ENCODE data around the gene HOXD11. TPM values are rescaled to one million over a fixed set of nuclear protein-coding genes. Genes with fewer than 3 reads are reported as not detected.
A peak's percentile ranks its signal among the peaks of the same experiment; 100 is the strongest.

HOXD11 gene
- total RNA-seq, 1 donor from 2014 or later: not detected

DNA sequence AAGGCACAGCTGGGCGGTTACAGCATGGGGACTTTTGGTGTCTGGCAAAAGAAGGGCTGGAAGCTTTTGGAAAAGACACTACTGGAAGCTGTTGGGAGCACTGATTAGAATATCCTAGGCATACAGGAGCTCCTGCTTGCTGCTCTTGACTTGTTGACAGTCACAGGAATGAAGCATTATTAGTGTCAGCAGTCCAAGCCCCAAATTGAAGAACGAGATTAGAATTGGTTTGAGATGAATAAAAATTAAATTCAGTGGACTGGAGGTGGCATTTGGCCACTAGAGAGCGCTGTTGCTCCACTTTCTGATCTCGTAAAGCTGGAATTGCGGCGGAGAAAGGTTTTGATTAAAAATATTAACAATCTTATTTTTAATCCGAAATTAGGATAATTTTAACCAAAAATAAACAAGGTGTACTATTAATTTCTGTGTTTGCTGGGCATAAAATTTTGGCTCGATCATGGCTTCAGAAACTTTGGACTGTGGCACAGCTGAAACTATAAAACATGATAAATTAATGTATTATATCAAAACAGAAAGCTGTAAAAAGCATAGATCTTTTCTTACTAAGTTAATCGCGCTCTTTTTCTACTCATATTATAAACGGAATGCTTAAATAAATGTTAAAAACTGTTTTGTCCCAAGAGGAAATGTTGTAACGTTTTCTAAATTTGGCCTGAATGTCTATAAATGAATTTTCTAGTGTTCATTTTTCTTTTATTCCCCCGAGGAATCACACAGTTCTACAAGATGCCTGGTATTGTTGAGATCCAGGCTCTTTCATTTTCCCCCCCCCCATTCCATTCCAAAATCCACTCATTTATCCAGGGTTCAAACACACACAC is 20.1 kb downstream of the HOXD11 start:
- H3K27ac Mint-ChIP-seq (ENCODE audit: unreplicated experiment): no peak overlapping the region
- H3K4me3 Mint-ChIP-seq (ENCODE audit: unreplicated experiment): no peak overlapping the region
- DNase-seq: peak; percentile 77
- TF ChIP-seq, protein P1, sequence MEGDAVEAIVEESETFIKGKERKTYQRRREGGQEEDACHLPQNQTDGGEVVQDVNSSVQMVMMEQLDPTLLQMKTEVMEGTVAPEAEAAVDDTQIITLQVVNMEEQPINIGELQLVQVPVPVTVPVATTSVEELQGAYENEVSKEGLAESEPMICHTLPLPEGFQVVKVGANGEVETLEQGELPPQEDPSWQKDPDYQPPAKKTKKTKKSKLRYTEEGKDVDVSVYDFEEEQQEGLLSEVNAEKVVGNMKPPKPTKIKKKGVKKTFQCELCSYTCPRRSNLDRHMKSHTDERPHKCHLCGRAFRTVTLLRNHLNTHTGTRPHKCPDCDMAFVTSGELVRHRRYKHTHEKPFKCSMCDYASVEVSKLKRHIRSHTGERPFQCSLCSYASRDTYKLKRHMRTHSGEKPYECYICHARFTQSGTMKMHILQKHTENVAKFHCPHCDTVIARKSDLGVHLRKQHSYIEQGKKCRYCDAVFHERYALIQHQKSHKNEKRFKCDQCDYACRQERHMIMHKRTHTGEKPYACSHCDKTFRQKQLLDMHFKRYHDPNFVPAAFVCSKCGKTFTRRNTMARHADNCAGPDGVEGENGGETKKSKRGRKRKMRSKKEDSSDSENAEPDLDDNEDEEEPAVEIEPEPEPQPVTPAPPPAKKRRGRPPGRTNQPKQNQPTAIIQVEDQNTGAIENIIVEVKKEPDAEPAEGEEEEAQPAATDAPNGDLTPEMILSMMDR (IDR thresholded peaks at IDR 0.05; ENCODE audit: partially characterized antibody, unreplicated experiment): peak; percentile 96
- no peaks in the 10 kb centered on the region for H3K36me3 Mint-ChIP-seq (ENCODE audit: unreplicated experiment)
- peaks cover 25% of the 10 kb centered on the region for H3K9me3 Mint-ChIP-seq (ENCODE audit: unreplicated experiment)
- H3K27me3 Mint-ChIP-seq (ENCODE audit: unreplicated experiment): peaks cover 52% of the 10 kb centered on the region
- H3K4me1 Mint-ChIP-seq (ENCODE audit: low read depth, unreplicated experiment): peaks cover 10% of the 10 kb centered on the region

DNA sequence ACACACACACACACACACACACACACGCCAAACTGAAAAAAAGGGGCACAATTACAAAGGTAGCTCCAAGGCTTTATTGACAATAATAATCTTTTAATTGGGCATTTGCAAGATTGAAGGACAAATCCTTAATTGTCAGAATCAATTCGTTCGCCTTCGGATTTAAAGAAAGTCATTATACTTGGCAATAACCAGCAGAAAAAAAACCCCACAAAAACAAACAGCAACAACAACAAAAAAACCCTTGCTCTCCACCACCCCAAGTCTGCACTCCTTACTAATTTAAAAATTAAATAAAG is 20.6 kb downstream of the HOXD11 start:
- Mint-ChIP-seq H3K9me3 (ENCODE audit: unreplicated experiment) (peaks cover 27% of the 10 kb centered on the region), H3K27me3 (ENCODE audit: unreplicated experiment) (peaks cover 55% of the 10 kb centered on the region), H3K4me3 (ENCODE audit: unreplicated experiment) (no peak overlapping the region)

DNA sequence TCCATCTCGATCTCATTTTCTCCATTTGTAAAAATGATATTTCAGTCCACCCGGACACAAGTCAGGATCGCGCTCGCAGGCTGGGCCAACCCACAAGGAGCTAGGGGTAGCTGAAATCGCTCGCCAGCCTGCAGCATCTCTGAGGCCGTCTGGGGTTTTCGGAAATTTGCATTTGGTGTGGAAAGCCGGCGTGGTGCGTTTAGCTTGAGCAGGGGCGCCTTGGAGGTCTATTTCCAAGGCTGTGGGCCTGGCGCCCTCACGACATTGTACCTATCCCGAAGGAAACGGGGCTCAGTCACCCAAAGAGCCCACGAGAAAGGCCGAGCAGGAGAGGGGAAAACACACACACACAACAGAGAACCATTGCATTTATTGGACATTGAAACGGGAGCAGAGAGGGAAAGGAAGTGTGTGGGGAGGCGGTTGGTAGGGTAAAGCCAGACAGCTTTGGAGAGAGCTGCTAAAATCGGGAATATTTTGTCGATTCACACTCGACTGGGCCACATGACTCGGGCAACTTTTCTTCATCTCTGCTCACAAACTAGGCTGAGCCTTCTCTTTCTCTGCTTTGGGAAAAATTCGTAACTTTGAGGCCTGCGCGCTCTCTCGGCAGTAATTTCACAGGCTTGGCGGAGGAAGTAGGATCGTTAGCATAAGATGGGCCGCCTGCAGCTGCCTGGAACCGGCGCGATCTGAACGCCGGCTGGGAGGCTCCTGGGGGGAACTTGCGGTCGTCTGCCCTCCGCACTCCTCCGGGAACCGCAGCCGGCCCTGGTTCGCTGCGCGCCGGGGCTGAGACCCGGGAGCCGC is 21.3 kb downstream of the HOXD11 start:
- DNase-seq: no peak
- TF ChIP-seq, protein P1 (IDR thresholded peaks at IDR 0.05; ENCODE audit: partially characterized antibody, unreplicated experiment): no peak
- H3K27me3 Mint-ChIP-seq (ENCODE audit: unreplicated experiment): peaks cover 58% of the 10 kb centered on the region
- peaks cover 29% of the 10 kb centered on the region for H3K9me3 Mint-ChIP-seq (ENCODE audit: unreplicated experiment)
- no peaks in the 10 kb centered on the region for H3K36me3 Mint-ChIP-seq (ENCODE audit: unreplicated experiment)
- peak overlapping the region; percentile 81 for H3K4me3 Mint-ChIP-seq (ENCODE audit: unreplicated experiment)
- H3K27ac Mint-ChIP-seq (ENCODE audit: unreplicated experiment): peak overlapping the region; percentile 44
- peaks cover 10% of the 10 kb centered on the region for H3K4me1 Mint-ChIP-seq (ENCODE audit: low read depth, unreplicated experiment)

More for the DNA sequence above, 20.6 kb downstream of the HOXD11 start:
- Mint-ChIP-seq H3K36me3 (ENCODE audit: unreplicated experiment) (no peaks in the 10 kb centered on the region), H3K27ac (ENCODE audit: unreplicated experiment) (no peak overlapping the region), H3K4me1 (ENCODE audit: low read depth, unreplicated experiment) (peaks cover 10% of the 10 kb centered on the region)
- DNase-seq: no peak
- TF ChIP-seq, protein P1 (IDR thresholded peaks at IDR 0.05; ENCODE audit: partially characterized antibody, unreplicated experiment): no peak

DNA sequence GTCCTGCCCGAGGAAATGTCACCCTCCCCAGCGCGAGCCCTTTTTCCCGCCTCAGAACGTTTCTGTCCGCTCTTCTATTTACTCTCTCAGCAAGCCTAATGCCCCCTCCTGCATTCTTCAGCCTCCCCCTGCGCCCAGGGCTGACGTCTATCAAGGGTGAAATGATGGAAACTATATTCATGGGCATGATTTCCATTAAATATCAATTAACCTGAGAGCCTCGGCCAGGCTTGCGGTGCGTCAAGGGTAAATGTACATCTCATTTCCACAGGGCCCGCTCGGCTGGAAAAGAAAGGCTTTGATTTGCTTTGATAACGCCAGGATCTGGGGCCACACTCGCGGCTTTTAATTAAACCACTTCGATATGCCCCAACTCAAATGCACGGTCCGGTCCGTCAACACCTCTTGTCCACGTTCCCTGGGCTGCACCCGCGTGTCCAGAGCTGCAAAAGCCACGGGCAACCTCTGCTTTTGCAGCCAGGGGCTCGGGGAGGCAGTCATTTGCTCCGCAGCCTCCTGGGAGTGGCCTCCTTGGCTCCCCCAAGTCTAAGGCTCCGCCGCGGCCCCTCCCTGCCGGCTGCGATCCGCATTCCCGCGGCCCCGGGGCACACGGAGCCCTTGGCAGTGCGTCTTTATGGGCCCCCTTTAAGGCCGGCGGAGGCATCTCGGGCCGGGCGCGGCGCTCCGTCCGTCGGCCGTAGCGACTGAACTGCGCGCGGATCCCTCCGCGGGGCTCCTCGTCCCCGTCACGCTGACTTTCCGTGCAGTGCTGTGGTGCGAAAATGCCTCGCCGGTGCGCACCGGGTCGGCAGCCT is 22.1 kb downstream of the HOXD11 start, which contains the start of gene HOXD8:
Gene HOXD8 (plus strand): TSS at position 724 of the 815 bp plus-strand sequence. CDS start 662 bp downstream, outside the sequence.
- H3K4me3 Mint-ChIP-seq (ENCODE audit: unreplicated experiment): peak within 1 kb of the TSS; percentile 81
- peaks cover 29% of the 10 kb centered on the region for H3K9me3 Mint-ChIP-seq (ENCODE audit: unreplicated experiment)
- peak; percentile 75 for DNase-seq
- peaks cover 58% of the 10 kb centered on the region for H3K27me3 Mint-ChIP-seq (ENCODE audit: unreplicated experiment)
- TF ChIP-seq, protein P1 (IDR thresholded peaks at IDR 0.05; ENCODE audit: partially characterized antibody, unreplicated experiment): no peak
- no peaks in the 10 kb centered on the region for H3K36me3 Mint-ChIP-seq (ENCODE audit: unreplicated experiment)
- peaks cover 7% of the 10 kb centered on the region for H3K4me1 Mint-ChIP-seq (ENCODE audit: low read depth, unreplicated experiment)
- peak within 1 kb of the TSS; percentile 44 for H3K27ac Mint-ChIP-seq (ENCODE audit: unreplicated experiment)
